GM12892 (cell line): ENCODE measurements around the gene SCCPDH.

Experiments used
- POLR2A ChIP-seq: IDR thresholded peaks from 2 replicates; pipeline ENCODE4 v1.6.1; 2011; ENCODE audit warnings: low read depth, low read length, control low read depth
- POLR2AphosphoS5 ChIP-seq: IDR thresholded peaks from 2 replicates; pipeline ENCODE4 v1.6.1; 2011; ENCODE audit warnings: low read depth, low read length, control low read depth

DNA sequence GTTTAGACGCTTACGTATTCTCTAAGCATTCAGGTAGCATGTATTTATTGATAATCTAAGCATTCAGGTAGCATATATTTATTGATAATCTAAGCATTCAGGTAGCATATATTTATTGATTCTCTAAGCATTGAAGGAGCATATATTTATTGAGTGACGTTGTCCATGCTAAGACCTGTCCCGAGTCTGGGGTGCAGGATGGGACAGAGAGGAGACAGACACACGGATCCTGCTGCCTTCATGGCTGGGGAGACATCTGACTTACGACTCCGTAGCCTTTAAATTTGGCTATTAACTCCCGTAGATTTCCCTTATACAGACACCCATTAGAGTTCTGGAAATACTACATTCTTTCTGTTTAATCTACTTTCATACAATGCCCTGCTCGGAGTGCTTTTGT, 982 bp downstream of the SCCPDH start:
- TF ChIP-seq POLR2A (no peak), POLR2AphosphoS5 (no peak)
